ENCODE data around the gene MRTFA.

MRTFA gene

DNA sequence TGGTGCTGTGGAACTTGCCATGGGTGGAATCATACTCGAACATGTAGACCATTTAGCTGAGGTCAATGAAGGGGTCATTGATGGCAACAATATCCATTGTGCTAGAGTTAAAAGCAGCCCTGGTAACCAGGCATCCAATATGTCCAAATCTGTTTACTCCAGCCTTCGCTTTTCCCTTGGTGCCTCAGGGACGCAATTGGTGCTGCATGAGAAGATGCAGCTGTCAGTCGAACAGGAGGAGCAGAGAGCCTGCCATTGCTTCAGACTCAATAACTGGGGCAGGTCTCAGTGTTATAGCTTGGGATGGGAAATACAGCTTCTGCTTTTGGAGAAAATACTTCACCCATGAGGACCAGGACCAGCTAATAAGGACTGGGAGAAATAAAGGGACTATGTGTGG, 37.8 kb upstream of the MRTFA start:
- Histone ChIP-seq H3K27me3 (ENCODE audit: control insufficient read depth, insufficient read depth, low read length) (no peaks in the 10 kb centered on the region), H3K4me2 (ENCODE audit: low read length) (no peak overlapping the region), H3K27ac (no peak overlapping the region), H3K79me2 (no peaks in the 10 kb centered on the region), H3K9me3 (ENCODE audit: control insufficient read depth, low read length) (no peaks in the 10 kb centered on the region), H3K36me3 (ENCODE audit: control insufficient read depth, insufficient read depth, low read length) (no peaks in the 10 kb centered on the region), H3K4me1 (no peaks in the 10 kb centered on the region), H2AFZ (no peak overlapping the region), H3K4me3 (ENCODE audit: low read depth, low read length) (no peak overlapping the region), H3K9ac (no peak overlapping the region)
- TF ChIP-seq CTCF (IDR thresholded peaks at IDR 0.05), result no peak

GRCh38 chr22:40673017-40673416, 36.5 kb upstream of the MRTFA start:
- TF ChIP-seq CTCF (IDR thresholded peaks at IDR 0.05), result no peak
- H3K9me3 ChIP-seq (ENCODE audit: control insufficient read depth, low read length), result no peaks in the 10 kb centered on the region
- H3K27ac ChIP-seq, result no peak overlapping the region
- H3K9ac ChIP-seq, result no peak overlapping the region
- H3K36me3 ChIP-seq (ENCODE audit: control insufficient read depth, insufficient read depth, low read length), result no peaks in the 10 kb centered on the region
- no peaks in the 10 kb centered on the region for H3K79me2 ChIP-seq
- H2AFZ ChIP-seq, result no peak overlapping the region
- no peak overlapping the region for H3K4me3 ChIP-seq (ENCODE audit: low read depth, low read length)
- no peaks in the 10 kb centered on the region for H3K4me1 ChIP-seq
- H3K27me3 ChIP-seq (ENCODE audit: control insufficient read depth, insufficient read depth, low read length), result no peaks in the 10 kb centered on the region
- no peak overlapping the region for H3K4me2 ChIP-seq (ENCODE audit: low read length)

GRCh38 chr22:40671796-40672360, 35.4 kb upstream of the MRTFA start:
- Histone ChIP-seq H2AFZ (no peak overlapping the region), H3K4me1 (no peaks in the 10 kb centered on the region), H3K4me2 (ENCODE audit: low read length) (no peak overlapping the region), H3K27me3 (ENCODE audit: control insufficient read depth, insufficient read depth, low read length) (no peaks in the 10 kb centered on the region), H3K4me3 (ENCODE audit: low read depth, low read length) (no peak overlapping the region), H3K27ac (no peak overlapping the region), H3K79me2 (no peaks in the 10 kb centered on the region), H3K9ac (no peak overlapping the region), H3K9me3 (ENCODE audit: control insufficient read depth, low read length) (no peaks in the 10 kb centered on the region), H3K36me3 (ENCODE audit: control insufficient read depth, insufficient read depth, low read length) (no peaks in the 10 kb centered on the region)
- TF ChIP-seq CTCF (IDR thresholded peaks at IDR 0.05), result no peak

DNA sequence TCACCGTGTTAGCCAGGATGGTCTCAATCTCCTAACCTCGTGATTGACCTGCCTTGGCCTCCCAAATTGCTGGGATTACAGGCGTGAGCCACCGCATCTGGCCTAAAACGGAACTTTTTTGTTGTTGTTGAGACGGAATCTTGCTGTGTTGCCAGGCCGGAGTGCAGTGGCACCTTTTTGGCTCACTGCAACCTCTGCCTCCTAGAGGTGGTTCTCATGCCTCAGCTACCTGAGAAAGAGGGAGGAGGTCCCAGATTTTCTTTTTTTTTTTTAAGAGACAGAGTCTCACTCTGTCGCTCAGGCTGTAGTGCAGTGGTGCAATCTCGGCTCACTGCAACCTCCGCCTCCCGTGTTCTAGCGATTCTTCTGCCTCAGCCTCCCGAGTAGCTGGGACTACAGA, 34.9 kb upstream of the MRTFA start:
- no peak overlapping the region for H2AFZ ChIP-seq
- no peaks in the 10 kb centered on the region for H3K27me3 ChIP-seq (ENCODE audit: control insufficient read depth, insufficient read depth, low read length)
- no peak for TF ChIP-seq CTCF (IDR thresholded peaks at IDR 0.05)
- H3K4me2 ChIP-seq (ENCODE audit: low read length), result no peak overlapping the region
- H3K4me1 ChIP-seq, result no peaks in the 10 kb centered on the region
- no peaks in the 10 kb centered on the region for H3K79me2 ChIP-seq
- no peaks in the 10 kb centered on the region for H3K36me3 ChIP-seq (ENCODE audit: control insufficient read depth, insufficient read depth, low read length)
- H3K27ac ChIP-seq, result no peak overlapping the region
- H3K9me3 ChIP-seq (ENCODE audit: control insufficient read depth, low read length), result no peaks in the 10 kb centered on the region
- H3K4me3 ChIP-seq (ENCODE audit: low read depth, low read length), result no peak overlapping the region
- H3K9ac ChIP-seq, result no peak overlapping the region

GRCh38 chr22:40670058-40670457, 33.5 kb upstream of the MRTFA start:
- Histone ChIP-seq H3K4me1 (no peaks in the 10 kb centered on the region), H3K9ac (no peak overlapping the region), H2AFZ (no peak overlapping the region), H3K9me3 (ENCODE audit: control insufficient read depth, low read length) (no peaks in the 10 kb centered on the region), H3K27me3 (ENCODE audit: control insufficient read depth, insufficient read depth, low read length) (no peaks in the 10 kb centered on the region), H3K4me2 (ENCODE audit: low read length) (no peak overlapping the region), H3K36me3 (ENCODE audit: control insufficient read depth, insufficient read depth, low read length) (no peaks in the 10 kb centered on the region), H3K79me2 (no peaks in the 10 kb centered on the region), H3K4me3 (ENCODE audit: low read depth, low read length) (no peak overlapping the region), H3K27ac (no peak overlapping the region)
- no peak for TF ChIP-seq CTCF (IDR thresholded peaks at IDR 0.05)

All from parathyroid adenoma (tissue), 2 donors.